Smooth muscle cell (in vitro differentiated cells): ENCODE results near the gene SLC2A1. TPM values are rescaled to one million over a fixed set of nuclear protein-coding genes. Genes with fewer than 3 reads are reported as not detected.

Experiments used
- DNase-seq: peaks from one replicate; lab custom pipeline; 2025; ENCODE audit not compliant: unreplicated experiment; lab: John Stamatoyannopoulos, UW
- H2AFZ ChIP-seq: fragments of 200-600 bp; sonication (generic); 2 replicates; pipeline ENCODE4 v1.6.0; 2016; ENCODE audit warnings: antibody characterized with exemption, low read depth, mild to moderate bottlenecking
- H3F3A ChIP-seq: fragments of 200-600 bp; sonication (generic); 2 replicates; pipeline ENCODE4 v1.6.0; 2017; ENCODE audit warnings: antibody characterized with exemption, low read depth
- H3K27ac ChIP-seq: fragments of 200-600 bp; sonication (generic); 2 replicates; pipeline ENCODE4 v1.5.1; 2016; ENCODE audit warnings: low read depth, mild to moderate bottlenecking
- H3K27me3 ChIP-seq: fragments of 200-600 bp; sonication (generic); 2 replicates; pipeline ENCODE4 v1.6.1; 2016; ENCODE audit warnings: low read depth, mild to moderate bottlenecking
- H3K36me3 ChIP-seq: fragments of 200-600 bp; sonication (generic); 2 replicates; pipeline ENCODE4 v1.5.1; 2016; ENCODE audit warnings: low read depth
- H3K4me1 ChIP-seq: fragments of 200-600 bp; sonication (generic); 2 replicates; pipeline ENCODE4 v1.5.1; 2016; ENCODE audit warnings: low read depth
- H3K4me2 ChIP-seq: fragments of 200-600 bp; sonication (generic); 2 replicates; pipeline ENCODE4 v1.6.0; 2016; ENCODE audit warnings: mild to moderate bottlenecking
- H3K4me3 ChIP-seq: fragments of 200-600 bp; sonication (generic); 2 replicates; pipeline ENCODE4 v1.5.1; 2016; ENCODE audit warnings: mild to moderate bottlenecking
- H3K79me2 ChIP-seq: fragments of 200-600 bp; sonication (generic); 2 replicates; pipeline ENCODE4 v1.6.0; 2016; ENCODE audit warnings: low read depth, mild to moderate bottlenecking
- H3K9ac ChIP-seq: fragments of 200-600 bp; sonication (generic); 2 replicates; pipeline ENCODE4 v1.6.0; 2016; ENCODE audit warnings: low read depth
- H3K9me3 ChIP-seq: fragments of 200-600 bp; sonication (generic); replicated peaks from 2 replicates; pipeline ENCODE4 v1.5.1; 2016; ENCODE audit warnings: low read depth
- H4K20me1 ChIP-seq: fragments of 200-600 bp; sonication (generic); 2 replicates; pipeline ENCODE4 v1.6.0; 2016; ENCODE audit warnings: low read depth
- WGBS: methylation state at CpG from one replicate; pipeline ENCODE4 v1.1.7; 2016; ENCODE audit warnings: low lambda C conversion rate; 5-methylcytosine and 5-hydroxymethylcytosine counted together
- polyA plus RNA-seq: library from polyadenylated mRNA; unstranded; fragments of >200 nt; fragmentation: Nextera tagmentation; extraction: Ambion mirVana; gene quantifications from 2 replicates; pipeline ENCODE4 v1.2.1, GENCODE V29; 2016
- total RNA-seq: library from RNA; depleted of rRNA; stranded (reverse); fragments of >200 nt; gene quantifications from 2 replicates; pipeline ENCODE4 v1.2.3, GENCODE V29; 2014
- TF ChIP-seq, protein P1 (sequence below): fragments of 200-600 bp; sonication (generic); IDR thresholded peaks from 2 replicates; pipeline ENCODE4 v1.5.1; 2017; ENCODE audit warnings: borderline replicate concordance, mild to moderate bottlenecking, antibody characterized with exemption; ENCODE audit not compliant: insufficient read depth, poor library complexity, severe bottlenecking

The SLC2A1 gene
- 749 and 1,091 TPM in 2 replicates for total RNA-seq
- polyA plus RNA-seq: 275 and 842 TPM in 2 replicates

DNA sequence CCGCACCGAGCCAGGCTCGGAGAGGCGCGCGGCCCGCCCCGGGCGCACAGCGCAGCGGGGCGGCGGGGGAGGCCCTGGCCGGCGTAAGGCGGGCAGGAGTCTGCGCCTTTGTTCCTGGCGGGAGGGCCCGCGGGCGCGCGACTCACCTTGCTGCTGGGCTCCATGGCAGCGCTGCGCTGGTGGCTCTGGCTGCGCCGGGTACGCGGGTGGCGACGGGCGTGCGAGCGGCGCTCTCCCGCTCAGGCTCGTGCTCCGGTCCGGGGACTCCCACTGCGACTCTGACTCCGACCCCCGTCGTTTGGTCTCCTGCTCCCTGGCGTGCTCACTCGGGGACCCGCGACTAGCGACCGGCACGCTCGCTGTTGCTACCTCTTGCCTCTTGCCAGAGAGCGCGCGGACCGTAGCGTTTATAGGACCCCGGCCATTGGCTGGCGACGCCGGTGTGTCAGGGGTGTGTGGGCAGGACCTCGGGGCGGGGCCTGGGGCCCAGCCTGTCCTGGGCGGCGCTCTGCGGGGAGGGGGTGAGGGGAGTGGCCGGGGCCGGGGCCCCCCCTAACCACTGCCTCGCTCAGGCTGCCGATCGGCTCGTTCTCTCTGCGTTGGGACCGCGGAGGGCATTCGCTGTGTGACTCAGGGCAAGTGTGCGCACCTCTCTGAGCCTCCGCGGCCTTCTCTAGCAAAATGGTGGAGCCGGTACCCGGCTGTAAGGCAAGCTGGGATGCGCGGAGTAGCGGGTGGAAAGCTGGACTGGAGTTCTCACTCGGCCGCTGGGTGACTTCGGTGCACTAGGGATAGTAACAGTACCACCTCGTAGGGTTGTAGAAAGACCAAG, at the start of gene SLC2A1:
Gene SLC2A1 (minus strand): TSS at position 381 of the 832 bp plus-strand sequence. CDS start 217 bp downstream, at position 164.
- Histone ChIP-seq H3K4me3 (peak within 1 kb of the TSS; percentile 90), H3K79me2 (peaks cover 59% of the 10 kb centered on the region), H3K4me1 (peaks cover 56% of the 10 kb centered on the region), H3K27me3 (no peaks in the 10 kb centered on the region), H3K4me2 (peak within 1 kb of the TSS; percentile 91), H2AFZ (peak within 1 kb of the TSS; percentile 65), H3F3A (peaks cover 4% of the 10 kb centered on the region), H3K27ac (peak within 1 kb of the TSS; percentile 70), H4K20me1 (peaks cover 48% of the 10 kb centered on the region), H3K9me3 (no peaks in the 10 kb centered on the region), H3K9ac (peak within 1 kb of the TSS; percentile 74), H3K36me3 (no peaks in the 10 kb centered on the region)
- DNase-seq: peak; percentile 79
- TF ChIP-seq, protein P1, sequence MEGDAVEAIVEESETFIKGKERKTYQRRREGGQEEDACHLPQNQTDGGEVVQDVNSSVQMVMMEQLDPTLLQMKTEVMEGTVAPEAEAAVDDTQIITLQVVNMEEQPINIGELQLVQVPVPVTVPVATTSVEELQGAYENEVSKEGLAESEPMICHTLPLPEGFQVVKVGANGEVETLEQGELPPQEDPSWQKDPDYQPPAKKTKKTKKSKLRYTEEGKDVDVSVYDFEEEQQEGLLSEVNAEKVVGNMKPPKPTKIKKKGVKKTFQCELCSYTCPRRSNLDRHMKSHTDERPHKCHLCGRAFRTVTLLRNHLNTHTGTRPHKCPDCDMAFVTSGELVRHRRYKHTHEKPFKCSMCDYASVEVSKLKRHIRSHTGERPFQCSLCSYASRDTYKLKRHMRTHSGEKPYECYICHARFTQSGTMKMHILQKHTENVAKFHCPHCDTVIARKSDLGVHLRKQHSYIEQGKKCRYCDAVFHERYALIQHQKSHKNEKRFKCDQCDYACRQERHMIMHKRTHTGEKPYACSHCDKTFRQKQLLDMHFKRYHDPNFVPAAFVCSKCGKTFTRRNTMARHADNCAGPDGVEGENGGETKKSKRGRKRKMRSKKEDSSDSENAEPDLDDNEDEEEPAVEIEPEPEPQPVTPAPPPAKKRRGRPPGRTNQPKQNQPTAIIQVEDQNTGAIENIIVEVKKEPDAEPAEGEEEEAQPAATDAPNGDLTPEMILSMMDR: no peak
- under 1% methylated on average over 74 of the region's 87 CpGs for WGBS

DNA sequence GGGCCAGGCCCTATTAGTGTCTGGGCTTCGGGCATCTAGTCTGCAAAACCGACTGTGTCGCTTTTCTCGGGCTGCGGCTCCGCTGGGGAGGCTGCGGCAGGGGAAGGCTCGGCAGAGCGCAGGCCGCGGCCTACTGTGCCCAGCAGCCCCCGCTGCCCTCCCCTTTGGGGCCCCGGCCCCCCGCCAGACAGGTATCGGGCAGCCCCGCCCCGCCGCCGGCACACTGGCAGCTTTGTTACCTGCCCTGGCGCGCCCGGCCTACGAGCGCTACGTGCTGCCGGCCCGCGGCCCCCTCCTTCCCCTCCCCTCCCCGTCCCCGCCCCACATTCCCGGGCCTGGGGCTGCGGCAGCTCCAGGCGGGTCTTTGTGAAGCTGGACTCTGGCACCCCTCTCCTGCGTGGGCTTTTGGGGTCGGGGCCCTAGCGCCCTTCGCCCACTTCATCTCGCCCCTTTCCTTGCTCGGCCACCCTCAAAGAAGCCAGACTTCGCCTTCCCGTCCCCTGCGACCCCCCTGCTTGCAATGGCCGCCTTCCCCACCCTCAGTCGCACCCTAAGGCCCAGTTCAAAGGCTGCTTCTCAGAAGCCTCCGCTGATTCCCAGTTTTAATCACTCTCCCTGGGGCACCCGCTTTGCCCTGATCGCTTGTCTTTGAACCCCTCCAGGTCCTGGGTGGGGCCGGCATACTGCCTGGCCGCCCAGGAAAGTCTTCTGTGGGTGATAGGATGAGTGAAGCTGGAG, 48.9 kb upstream of the SLC2A1 start:
- Histone ChIP-seq H3K27me3 (no peaks in the 10 kb centered on the region), H3K9me3 (no peaks in the 10 kb centered on the region), H3K27ac (peak overlapping the region; percentile 84), H3K9ac (no peak overlapping the region), H2AFZ (peak overlapping the region; percentile 54), H3K4me1 (peaks cover 46% of the 10 kb centered on the region), H4K20me1 (no peaks in the 10 kb centered on the region), H3K36me3 (no peaks in the 10 kb centered on the region), H3K79me2 (no peaks in the 10 kb centered on the region), H3K4me2 (peak overlapping the region; percentile 40), H3F3A (no peaks in the 10 kb centered on the region), H3K4me3 (no peak overlapping the region)
- no peak for DNase-seq
- WGBS: 34% methylated on average over 31 of the region's 49 CpGs
- TF ChIP-seq, protein P1: no peak

DNA sequence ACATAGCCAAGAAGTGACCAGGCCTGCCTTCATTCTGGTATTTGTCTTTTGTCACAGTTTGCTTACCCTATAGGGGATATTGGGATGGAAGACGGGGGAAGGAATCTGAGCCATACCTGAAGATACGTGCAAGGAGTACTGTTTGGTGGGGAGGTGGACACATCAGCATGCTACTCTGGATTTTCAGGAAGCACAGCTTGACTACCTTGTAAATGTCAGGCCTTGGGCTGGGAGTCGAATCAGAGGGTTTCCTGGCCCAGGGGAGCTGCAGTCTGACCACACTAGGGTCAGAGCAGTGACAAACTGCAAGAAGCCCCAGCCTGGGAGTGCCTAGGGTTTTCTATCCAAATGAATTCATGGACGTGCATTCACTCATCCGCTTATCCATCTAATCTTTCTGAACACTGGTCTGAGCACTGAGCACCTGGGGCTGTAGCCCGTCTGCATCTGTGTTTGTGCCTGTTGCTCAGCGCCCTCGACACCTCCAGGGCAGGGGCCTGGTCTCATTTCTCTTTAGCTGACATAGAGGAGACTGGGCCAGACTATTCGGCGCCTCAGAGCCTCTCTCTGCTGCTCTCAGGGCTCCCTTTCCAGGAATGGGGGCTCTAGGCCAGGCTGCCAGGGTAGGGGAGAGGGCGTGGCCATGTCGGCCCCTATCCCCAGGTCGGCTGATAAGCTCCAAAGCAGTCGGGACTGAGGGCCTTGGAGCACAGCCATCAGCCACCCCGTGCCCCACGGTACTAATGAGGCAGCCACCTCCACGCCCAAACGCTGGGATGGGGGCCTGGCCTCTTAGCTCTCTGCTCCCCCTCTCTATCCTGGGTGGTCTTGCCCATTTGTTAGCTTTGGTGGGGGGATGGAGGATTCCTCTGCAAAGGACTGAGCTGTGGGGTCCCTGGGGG, 47.0 kb upstream of the SLC2A1 start:
- DNase-seq: no peak

More for the DNA sequence above, 47.0 kb upstream of the SLC2A1 start:
- peaks cover 46% of the 10 kb centered on the region for H3K4me1 ChIP-seq
- H3K27ac ChIP-seq: peak overlapping the region; percentile 76
- 61% methylated on average over 18 of the region's 18 CpGs for WGBS
- H3K9ac ChIP-seq: no peak overlapping the region
- H3K36me3 ChIP-seq: no peaks in the 10 kb centered on the region
- H3K79me2 ChIP-seq: no peaks in the 10 kb centered on the region
- no peaks in the 10 kb centered on the region for H3K9me3 ChIP-seq
- H3K4me2 ChIP-seq: no peak overlapping the region
- H3K4me3 ChIP-seq: no peak overlapping the region
- H2AFZ ChIP-seq: no peak overlapping the region
- H4K20me1 ChIP-seq: no peaks in the 10 kb centered on the region
- no peaks in the 10 kb centered on the region for H3K27me3 ChIP-seq
- TF ChIP-seq, protein P1: no peak
- no peaks in the 10 kb centered on the region for H3F3A ChIP-seq
